ENCODE results near the gene SEMA5B.

Gene SEMA5B

DNA sequence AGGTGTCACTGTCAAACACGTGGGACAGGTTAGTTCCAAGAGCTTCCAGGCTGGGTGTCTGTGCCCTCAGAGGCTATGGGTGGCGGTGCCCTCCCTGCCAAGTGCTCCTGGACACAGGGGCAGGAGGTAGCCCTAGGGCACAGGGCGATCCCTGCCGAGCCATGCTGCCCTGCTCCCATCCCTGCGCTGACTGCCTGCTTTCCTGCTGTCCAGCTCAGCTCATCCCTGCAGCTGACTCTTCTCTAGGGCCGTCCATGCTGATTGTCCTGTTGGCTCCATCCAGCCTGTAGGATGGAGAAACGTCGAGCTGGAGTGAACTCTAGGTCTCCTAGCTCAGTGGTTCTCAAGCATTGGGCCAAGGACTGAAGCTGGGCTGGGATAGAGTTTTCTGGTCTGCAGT, 42.9 kb upstream of the SEMA5B start:
- no peaks in the 10 kb centered on the region for H3K27me3 ChIP-seq (ENCODE audit: insufficient read depth, poor library complexity, severe bottlenecking)
- H3K27ac ChIP-seq (replicated peaks): no peak overlapping the region
- H3K4me3 ChIP-seq (replicated peaks; ENCODE audit: insufficient read depth, low read length): no peak overlapping the region
- TF ChIP-seq POLR2AphosphoS5 (IDR thresholded peaks at IDR 0.05; ENCODE audit: low read depth) (no peak), SPI1 (IDR thresholded peaks at IDR 0.05; ENCODE audit: borderline replicate concordance, low read depth) (no peak), REST (IDR thresholded peaks at IDR 0.05; ENCODE audit: insufficient replicate concordance, low read depth) (no peak), CTCF (IDR thresholded peaks at IDR 0.05; ENCODE audit: insufficient read depth, low read length) (no peak)
- DNase-seq (ENCODE audit: low read depth in 1 of 2, low spot score in 1 of 2): no peak

DNA sequence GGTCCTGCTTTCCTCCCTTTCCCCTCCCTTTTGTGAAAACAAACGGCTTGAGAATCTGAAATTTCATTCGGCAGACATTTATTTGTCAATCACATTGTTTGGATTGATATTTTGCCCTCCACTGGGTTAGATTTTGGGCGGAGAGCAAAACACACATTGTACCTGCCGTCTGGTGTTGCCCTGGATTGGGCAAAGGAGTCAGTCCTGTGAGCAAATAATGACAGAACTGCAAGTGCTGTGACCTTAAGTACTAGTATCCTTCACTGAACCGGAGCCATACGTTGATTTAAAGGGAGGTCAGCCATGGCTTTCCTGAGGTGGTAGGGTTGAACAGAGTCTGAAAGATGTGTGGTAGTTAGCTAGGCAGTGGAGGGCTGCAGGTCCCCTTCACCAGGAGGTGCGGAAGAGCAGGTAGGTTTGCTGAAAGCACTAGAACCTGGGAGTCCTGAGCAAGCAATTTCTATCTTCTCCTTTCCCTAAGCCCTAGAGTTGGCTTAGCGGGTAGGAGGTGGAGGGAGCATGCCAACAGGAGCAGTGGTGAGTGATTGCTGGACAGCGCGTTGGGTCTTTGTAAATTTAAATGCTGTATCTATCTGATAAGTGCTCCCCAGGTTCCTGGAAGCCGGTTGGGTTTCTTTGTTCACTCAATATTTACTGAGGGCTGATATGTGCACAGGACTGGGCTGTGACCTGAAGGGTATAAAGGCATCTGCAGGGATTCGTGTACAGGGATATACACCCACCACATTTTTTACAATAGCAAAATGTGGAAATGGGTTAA, 41.2 kb upstream of the SEMA5B start:
- peak overlapping the region; percentile 76; the same call in 1 of the 2 replicates for H3K4me3 ChIP-seq (replicated peaks; ENCODE audit: insufficient read depth, low read length)
- H3K27me3 ChIP-seq (ENCODE audit: insufficient read depth, poor library complexity, severe bottlenecking): no peaks in the 10 kb centered on the region
- TF ChIP-seq CTCF (IDR thresholded peaks at IDR 0.05; ENCODE audit: insufficient read depth, low read length): no peak
- TF ChIP-seq REST (IDR thresholded peaks at IDR 0.05; ENCODE audit: insufficient replicate concordance, low read depth): peak; percentile 77
- no peak overlapping the region for H3K27ac ChIP-seq (replicated peaks)
- no peak for DNase-seq (ENCODE audit: low read depth in 1 of 2, low spot score in 1 of 2)

DNA sequence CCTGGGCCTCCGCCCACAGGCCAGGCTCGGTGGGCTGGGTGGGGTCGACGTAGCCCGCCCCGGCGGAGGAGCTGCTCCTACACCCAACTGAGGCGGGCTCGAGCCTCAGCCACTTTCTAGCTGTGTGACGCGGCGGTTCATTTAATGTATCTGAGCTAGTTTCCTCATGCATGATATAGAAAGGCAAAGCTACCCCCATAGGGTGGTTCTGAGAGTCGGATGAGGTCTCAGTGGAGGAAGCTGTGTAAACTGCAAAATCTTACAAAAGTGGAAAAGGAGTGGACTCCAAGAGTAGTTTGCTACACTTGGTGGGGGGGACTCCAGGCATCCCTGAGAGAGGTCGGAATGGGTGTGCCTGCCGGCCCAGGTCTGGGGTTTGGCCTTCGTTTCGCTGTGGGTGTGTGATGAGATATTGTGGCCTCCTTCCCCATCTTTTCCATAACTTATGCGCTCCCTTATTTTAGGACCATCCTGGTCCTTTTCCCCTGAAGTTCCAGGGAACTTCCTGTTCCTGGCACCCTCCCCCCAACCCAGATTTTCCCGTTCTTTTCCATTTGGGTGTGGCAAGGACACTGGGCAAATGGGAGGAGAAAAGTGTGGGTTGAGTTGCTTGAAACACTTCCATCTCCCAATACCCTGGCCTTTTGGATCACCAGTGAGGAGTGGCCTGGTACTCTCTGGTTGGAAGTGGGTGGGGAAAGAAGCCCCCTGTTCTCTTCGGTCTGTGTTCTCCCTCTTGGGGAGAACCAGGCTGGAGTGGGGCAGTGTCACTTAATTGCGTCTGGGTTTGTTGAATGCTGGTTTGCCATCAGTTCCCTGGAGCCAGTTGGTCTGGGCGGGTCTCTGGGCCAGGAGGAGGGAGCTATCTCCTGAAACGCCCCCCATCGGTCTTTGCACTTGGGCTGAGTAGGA, 40.4 kb upstream of the SEMA5B start:
- peak overlapping the region; percentile 80 for H3K27ac ChIP-seq (replicated peaks)
- peak in 1 of 2 experiments; percentile 29 for DNase-seq (ENCODE audit: low read depth in 1 of 2, low spot score in 1 of 2)
- H3K4me3 ChIP-seq (replicated peaks; ENCODE audit: insufficient read depth, low read length): peak overlapping the region; percentile 76
- no peak for TF ChIP-seq SPI1 (IDR thresholded peaks at IDR 0.05; ENCODE audit: borderline replicate concordance, low read depth)
- no peak for TF ChIP-seq CTCF (IDR thresholded peaks at IDR 0.05; ENCODE audit: insufficient read depth, low read length)
- TF ChIP-seq GABPA (IDR thresholded peaks at IDR 0.05; ENCODE audit: low read depth): no peak
- TF ChIP-seq REST (IDR thresholded peaks at IDR 0.05; ENCODE audit: insufficient replicate concordance, low read depth): no peak
- no peak for TF ChIP-seq POLR2AphosphoS5 (IDR thresholded peaks at IDR 0.05; ENCODE audit: low read depth)
- no peaks in the 10 kb centered on the region for H3K27me3 ChIP-seq (ENCODE audit: insufficient read depth, poor library complexity, severe bottlenecking)

All from HL-60 (cell line).